Measurements from ENCODE around the gene GRIN3B.

- TF ChIP-seq, protein P1, sequence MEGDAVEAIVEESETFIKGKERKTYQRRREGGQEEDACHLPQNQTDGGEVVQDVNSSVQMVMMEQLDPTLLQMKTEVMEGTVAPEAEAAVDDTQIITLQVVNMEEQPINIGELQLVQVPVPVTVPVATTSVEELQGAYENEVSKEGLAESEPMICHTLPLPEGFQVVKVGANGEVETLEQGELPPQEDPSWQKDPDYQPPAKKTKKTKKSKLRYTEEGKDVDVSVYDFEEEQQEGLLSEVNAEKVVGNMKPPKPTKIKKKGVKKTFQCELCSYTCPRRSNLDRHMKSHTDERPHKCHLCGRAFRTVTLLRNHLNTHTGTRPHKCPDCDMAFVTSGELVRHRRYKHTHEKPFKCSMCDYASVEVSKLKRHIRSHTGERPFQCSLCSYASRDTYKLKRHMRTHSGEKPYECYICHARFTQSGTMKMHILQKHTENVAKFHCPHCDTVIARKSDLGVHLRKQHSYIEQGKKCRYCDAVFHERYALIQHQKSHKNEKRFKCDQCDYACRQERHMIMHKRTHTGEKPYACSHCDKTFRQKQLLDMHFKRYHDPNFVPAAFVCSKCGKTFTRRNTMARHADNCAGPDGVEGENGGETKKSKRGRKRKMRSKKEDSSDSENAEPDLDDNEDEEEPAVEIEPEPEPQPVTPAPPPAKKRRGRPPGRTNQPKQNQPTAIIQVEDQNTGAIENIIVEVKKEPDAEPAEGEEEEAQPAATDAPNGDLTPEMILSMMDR (conservative IDR thresholded peaks at IDR 0.05) = no peak
- TF ChIP-seq EZH2 (IDR thresholded peaks at IDR 0.05; ENCODE audit: low read depth) = no peak
Observed at GRCh38 chr19:958967-959855, 41.0 kb upstream of the GRIN3B start.

All from PC-9 (cell line).